ENCODE measurements around the gene SSB.
"Not testable (repeated sequence)": the region's sequence is repeated elsewhere in the genome, so short reads cannot be mapped to it uniquely, and the experiment has no call there.

SSB gene

GRCh38 chr2:169798718-169799592 lies at the start of gene SSB:
TSS of gene SSB (plus strand) at chr2:169798871. CDS start at chr2:169800961, 2,090 bp downstream.
- H3K9me3 Mint-ChIP-seq, result no peaks in the 10 kb centered on the region
- H3K4me1 Mint-ChIP-seq (ENCODE audit: low read depth), result peaks cover 19% of the 10 kb centered on the region
- H3K36me3 Mint-ChIP-seq (ENCODE audit: low read depth), result peaks cover 12% of the 10 kb centered on the region
- peak within 1 kb of the TSS; percentile 81 for H3K27ac Mint-ChIP-seq
- H3K4me3 Mint-ChIP-seq, result peak within 1 kb of the TSS; percentile 90
- peaks cover 6% of the 10 kb centered on the region for H3K27me3 Mint-ChIP-seq (ENCODE audit: low read depth)

DNA sequence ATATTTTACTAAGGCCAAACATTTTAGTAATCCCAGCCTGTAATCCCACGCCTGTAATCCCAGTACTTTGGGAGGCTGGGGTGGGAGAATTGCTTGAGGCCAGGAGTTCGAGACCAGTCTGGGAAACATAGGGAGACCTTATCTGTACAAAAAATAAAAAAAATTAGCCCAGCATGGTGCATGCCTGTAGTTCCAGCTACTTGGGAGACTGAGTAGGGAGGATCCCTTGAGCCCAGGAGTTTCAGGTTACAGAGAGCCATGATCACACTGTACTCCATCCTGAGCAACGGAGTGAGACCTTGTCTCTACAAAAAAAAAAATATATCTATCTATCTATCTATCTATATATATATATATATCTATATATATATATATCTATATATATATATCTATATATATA lies 45.9 kb upstream of the SSB start:
- Mint-ChIP-seq H3K27me3 (ENCODE audit: low read depth) (no peaks in the 10 kb centered on the region), H3K4me3 (no peak overlapping the region), H3K4me1 (ENCODE audit: low read depth) (no peaks in the 10 kb centered on the region), H3K9me3 (no peaks in the 10 kb centered on the region), H3K36me3 (ENCODE audit: low read depth) (no peaks in the 10 kb centered on the region), H3K27ac (no peak overlapping the region)

GRCh38 chr2:169755083-169755870 lies 43.4 kb upstream of the SSB start:
- Mint-ChIP-seq H3K4me1 (ENCODE audit: low read depth) (peaks cover 2% of the 10 kb centered on the region), H3K36me3 (ENCODE audit: low read depth) (no peaks in the 10 kb centered on the region), H3K9me3 (no peaks in the 10 kb centered on the region), H3K27ac (no peak overlapping the region), H3K4me3 (no peak overlapping the region), H3K27me3 (ENCODE audit: low read depth) (peaks cover 3% of the 10 kb centered on the region)

DNA sequence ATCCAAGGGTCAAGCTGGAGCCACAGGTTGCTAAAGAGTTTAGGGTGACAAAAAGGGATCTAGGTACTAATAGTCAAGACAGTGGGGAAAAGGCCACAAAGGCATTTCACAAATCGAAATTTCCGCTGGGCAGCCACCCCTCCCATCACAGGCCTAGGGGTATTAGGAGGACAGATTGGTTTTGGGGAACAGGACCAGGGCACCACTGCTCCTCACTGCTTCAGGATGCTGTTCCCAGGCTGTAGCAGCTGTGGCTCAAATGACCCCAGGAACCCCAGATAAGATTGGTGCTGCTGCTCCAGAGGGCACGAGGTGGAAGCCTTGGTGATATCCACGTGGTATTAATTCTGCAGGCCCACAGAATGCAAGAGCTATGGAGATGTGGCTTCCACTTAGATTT lies 42.3 kb upstream of the SSB start:
- no peak overlapping the region for H3K27ac Mint-ChIP-seq
- peaks cover 5% of the 10 kb centered on the region for H3K27me3 Mint-ChIP-seq (ENCODE audit: low read depth)
- no peaks in the 10 kb centered on the region for H3K36me3 Mint-ChIP-seq (ENCODE audit: low read depth)
- no peak overlapping the region for H3K4me3 Mint-ChIP-seq
- H3K4me1 Mint-ChIP-seq (ENCODE audit: low read depth), result peaks cover 5% of the 10 kb centered on the region
- no peaks in the 10 kb centered on the region for H3K9me3 Mint-ChIP-seq

DNA sequence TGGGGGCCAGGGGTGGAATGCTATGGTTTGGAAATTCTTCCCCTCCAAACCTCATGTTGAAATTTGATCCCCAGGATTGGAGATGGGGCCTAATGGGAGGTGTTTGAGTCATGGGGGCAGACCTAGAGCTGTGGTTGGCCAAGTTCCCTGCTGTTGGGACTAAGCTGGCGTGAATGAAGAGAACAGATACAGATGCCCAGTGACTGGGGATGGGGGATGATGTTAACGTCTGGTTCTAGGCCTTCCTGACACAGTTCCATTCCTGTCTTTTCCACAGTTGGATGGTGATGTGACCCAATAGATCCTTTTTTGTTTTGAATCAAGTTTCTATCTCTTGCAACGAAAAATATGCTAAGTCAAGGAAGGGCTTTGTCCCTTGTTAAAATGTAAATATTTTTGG lies 41.3 kb upstream of the SSB start:
- peaks cover 12% of the 10 kb centered on the region for H3K4me1 Mint-ChIP-seq (ENCODE audit: low read depth)
- no peak overlapping the region for H3K27ac Mint-ChIP-seq
- H3K4me3 Mint-ChIP-seq, result no peak overlapping the region
- no peaks in the 10 kb centered on the region for H3K36me3 Mint-ChIP-seq (ENCODE audit: low read depth)
- no peaks in the 10 kb centered on the region for H3K9me3 Mint-ChIP-seq
- peaks cover 5% of the 10 kb centered on the region for H3K27me3 Mint-ChIP-seq (ENCODE audit: low read depth)

DNA sequence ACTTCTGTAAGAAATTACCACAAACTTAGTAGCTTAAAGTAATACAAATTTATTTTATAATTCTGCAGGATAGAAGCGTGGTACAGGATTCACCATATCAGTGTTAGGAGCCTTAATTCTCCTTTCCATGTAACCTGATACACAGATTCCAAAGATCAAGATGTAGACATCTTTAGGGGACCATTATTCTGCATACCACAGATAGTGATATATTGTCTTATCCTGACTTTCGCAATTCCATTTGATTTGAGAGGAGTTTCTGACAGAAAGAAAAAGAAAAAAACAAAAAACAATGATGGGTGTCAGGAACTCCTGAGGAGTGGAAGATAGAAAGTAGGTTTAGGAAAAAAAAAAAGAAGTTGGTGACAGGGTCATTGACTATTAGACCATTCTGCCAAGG lies 40.9 kb upstream of the SSB start:
- Mint-ChIP-seq H3K4me3 (no peak overlapping the region), H3K4me1 (ENCODE audit: low read depth) (peaks cover 16% of the 10 kb centered on the region), H3K27ac (no peak overlapping the region), H3K27me3 (ENCODE audit: low read depth) (peaks cover 6% of the 10 kb centered on the region), H3K36me3 (ENCODE audit: low read depth) (no peaks in the 10 kb centered on the region), H3K9me3 (no peaks in the 10 kb centered on the region)

GRCh38 chr2:169759987-169760386 lies 38.7 kb upstream of the SSB start:
- Mint-ChIP-seq H3K4me1 (ENCODE audit: low read depth) (peaks cover 18% of the 10 kb centered on the region), H3K9me3 (no peaks in the 10 kb centered on the region), H3K27me3 (ENCODE audit: low read depth) (peaks cover 10% of the 10 kb centered on the region), H3K27ac (no peak overlapping the region), H3K36me3 (ENCODE audit: low read depth) (no peaks in the 10 kb centered on the region), H3K4me3 (no peak overlapping the region)

DNA sequence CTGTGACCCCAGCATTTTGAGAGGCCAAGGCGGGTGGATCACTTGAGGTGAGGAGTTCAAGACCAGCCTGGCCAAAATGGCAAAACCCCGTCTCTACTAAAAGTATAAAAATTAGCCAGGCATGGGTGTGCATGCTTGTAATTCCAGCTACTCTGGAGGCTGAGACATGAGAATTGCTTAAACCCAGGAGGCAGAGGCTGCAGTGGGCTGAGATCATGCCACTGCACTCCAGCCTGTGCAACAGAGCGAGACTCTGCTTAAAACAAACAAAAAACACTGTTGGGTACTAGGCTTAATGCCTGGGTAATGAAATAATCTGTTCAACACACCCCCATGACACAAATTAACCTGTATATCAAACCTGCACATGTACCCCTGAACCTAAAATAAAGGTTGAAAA lies 37.9 kb upstream of the SSB start:
- not testable (repeated sequence) for H3K27ac Mint-ChIP-seq; H3K9me3 Mint-ChIP-seq; H3K36me3 Mint-ChIP-seq (ENCODE audit: low read depth); H3K4me3 Mint-ChIP-seq
- H3K4me1 Mint-ChIP-seq (ENCODE audit: low read depth), result peaks cover 18% of the 10 kb centered on the region
- peaks cover 10% of the 10 kb centered on the region for H3K27me3 Mint-ChIP-seq (ENCODE audit: low read depth)

- Mint-ChIP-seq H3K4me1 (ENCODE audit: low read depth) (peaks cover 18% of the 10 kb centered on the region), H3K4me3 (peak overlapping the region; percentile 33), H3K27ac (no peak overlapping the region), H3K9me3 (no peaks in the 10 kb centered on the region), H3K36me3 (ENCODE audit: low read depth) (no peaks in the 10 kb centered on the region), H3K27me3 (ENCODE audit: low read depth) (peaks cover 10% of the 10 kb centered on the region)
These were observed 37.3 kb upstream of the SSB start for GRCh38 chr2:169761251-169761969.

DNA sequence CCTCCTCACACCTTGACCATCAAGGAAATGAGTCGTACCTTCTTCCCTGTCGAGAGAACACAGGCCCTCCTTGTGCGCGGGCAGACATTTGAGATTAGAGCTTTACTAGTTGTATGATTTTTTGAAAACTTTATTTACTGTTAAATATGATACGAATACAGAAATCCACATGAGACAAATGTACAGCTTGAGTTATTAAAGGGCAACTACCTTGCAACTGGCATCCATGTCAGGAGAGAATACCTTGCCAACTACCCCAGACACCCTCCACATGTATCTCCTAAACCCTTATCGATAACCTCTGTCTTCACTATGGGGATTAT lies 36.7 kb upstream of the SSB start:
- H3K9me3 Mint-ChIP-seq, result no peaks in the 10 kb centered on the region
- no peaks in the 10 kb centered on the region for H3K36me3 Mint-ChIP-seq (ENCODE audit: low read depth)
- peaks cover 10% of the 10 kb centered on the region for H3K27me3 Mint-ChIP-seq (ENCODE audit: low read depth)
- no peak overlapping the region for H3K27ac Mint-ChIP-seq
- peak overlapping the region; percentile 33 for H3K4me3 Mint-ChIP-seq
- H3K4me1 Mint-ChIP-seq (ENCODE audit: low read depth), result peaks cover 20% of the 10 kb centered on the region

- peaks cover 16% of the 10 kb centered on the region for H3K27me3 Mint-ChIP-seq (ENCODE audit: low read depth)
- H3K36me3 Mint-ChIP-seq (ENCODE audit: low read depth), result no peaks in the 10 kb centered on the region
- no peaks in the 10 kb centered on the region for H3K9me3 Mint-ChIP-seq
- H3K4me1 Mint-ChIP-seq (ENCODE audit: low read depth), result peaks cover 22% of the 10 kb centered on the region
- no peak overlapping the region for H3K4me3 Mint-ChIP-seq
- no peak overlapping the region for H3K27ac Mint-ChIP-seq
These were observed 33.1 kb upstream of the SSB start for GRCh38 chr2:169765523-169765922.

GRCh38 chr2:169767243-169767888 lies 31.3 kb upstream of the SSB start:
- H3K36me3 Mint-ChIP-seq (ENCODE audit: low read depth), result no peaks in the 10 kb centered on the region
- H3K27me3 Mint-ChIP-seq (ENCODE audit: low read depth), result peaks cover 15% of the 10 kb centered on the region
- peaks cover 14% of the 10 kb centered on the region for H3K4me1 Mint-ChIP-seq (ENCODE audit: low read depth)
- H3K9me3 Mint-ChIP-seq, result no peaks in the 10 kb centered on the region
- H3K4me3 Mint-ChIP-seq, result no peak overlapping the region
- H3K27ac Mint-ChIP-seq, result no peak overlapping the region

DNA sequence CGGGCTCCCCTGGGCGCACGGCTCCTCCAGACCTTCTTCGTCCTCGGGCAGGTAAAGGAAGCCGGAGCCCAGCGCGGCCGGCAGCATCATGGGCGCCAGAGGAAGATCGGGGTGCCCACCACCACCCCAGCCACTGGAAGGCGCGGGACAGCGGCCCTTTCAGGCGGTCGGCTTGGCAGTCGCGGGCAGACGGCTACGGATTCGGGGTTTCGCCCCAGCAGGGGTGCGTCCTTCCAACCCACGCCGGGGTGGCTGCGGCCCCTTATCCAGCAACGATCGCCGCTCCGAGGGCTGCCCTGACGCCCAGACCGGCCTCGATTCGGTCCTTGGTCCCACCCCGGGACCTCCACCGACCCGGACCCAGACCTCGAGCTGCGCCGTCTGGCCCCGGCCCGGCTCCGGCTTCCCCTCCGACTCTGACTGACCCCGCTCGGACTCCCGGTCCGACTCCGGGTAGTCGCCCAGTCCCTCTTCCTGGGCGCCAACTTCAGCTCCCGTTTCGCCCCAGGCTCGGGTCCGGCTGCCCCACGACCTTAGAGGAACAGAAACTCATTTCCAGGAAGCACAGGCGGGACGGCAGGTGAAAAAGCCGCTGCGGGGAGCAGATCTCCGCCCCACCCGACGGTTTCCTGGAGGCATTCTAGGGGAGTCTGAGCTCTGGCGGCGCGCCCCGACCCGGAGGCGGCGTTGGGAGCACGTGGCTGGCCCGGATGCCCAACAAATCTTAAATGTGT lies 30.2 kb upstream of the SSB start:
- no peak overlapping the region for H3K27ac Mint-ChIP-seq
- no peaks in the 10 kb centered on the region for H3K9me3 Mint-ChIP-seq
- H3K27me3 Mint-ChIP-seq (ENCODE audit: low read depth), result peaks cover 14% of the 10 kb centered on the region
- no peaks in the 10 kb centered on the region for H3K36me3 Mint-ChIP-seq (ENCODE audit: low read depth)
- peak overlapping the region; percentile 77 for H3K4me3 Mint-ChIP-seq
- peaks cover 8% of the 10 kb centered on the region for H3K4me1 Mint-ChIP-seq (ENCODE audit: low read depth)

DNA sequence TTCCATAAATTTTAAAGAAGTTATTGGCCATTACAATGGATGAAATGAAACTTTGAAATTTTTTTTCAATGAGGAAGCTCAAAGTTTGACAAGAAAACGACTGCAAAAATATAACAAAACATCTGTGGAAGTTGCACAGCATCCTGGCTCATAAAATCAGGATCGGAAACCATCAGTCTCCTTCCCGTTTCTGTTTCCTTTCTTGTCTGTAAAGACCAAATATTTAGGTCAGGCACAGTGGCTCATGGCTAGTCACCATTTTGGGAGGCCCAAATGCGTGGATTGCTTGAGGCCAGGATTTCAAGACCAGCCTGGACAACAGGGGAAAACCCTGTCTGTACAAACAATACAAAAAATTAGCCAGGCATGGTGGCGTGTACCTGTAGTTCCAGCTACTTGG lies 27.6 kb upstream of the SSB start:
- peaks cover 14% of the 10 kb centered on the region for H3K27me3 Mint-ChIP-seq (ENCODE audit: low read depth)
- peaks cover 8% of the 10 kb centered on the region for H3K4me1 Mint-ChIP-seq (ENCODE audit: low read depth)
- no peak overlapping the region for H3K27ac Mint-ChIP-seq
- H3K36me3 Mint-ChIP-seq (ENCODE audit: low read depth), result no peaks in the 10 kb centered on the region
- no peaks in the 10 kb centered on the region for H3K9me3 Mint-ChIP-seq
- no peak overlapping the region for H3K4me3 Mint-ChIP-seq
